Stimulated activated CD4-positive, alpha-beta T cell treated with anti-CD3 and anti-CD28 coated beads, Interleukin-15, amount 100 ng/mL, for 1 hour (primary cell): ENCODE results near the gene CMTR1.

Source experiments
- DNase-seq, 2 donors: peaks; one replicate each; pipeline ENCODE4 v3.0.0-alpha.2; 2020; ENCODE audit warnings: low read depth in 1 of 2, low spot score in 1 of 2

Gene CMTR1

GRCh38 chr6:37511201-37511600 lies 78.2 kb downstream of the CMTR1 start:
- DNase-seq = no peak

- no peak for DNase-seq
Observed at GRCh38 chr6:37511910-37512399, 78.9 kb downstream of the CMTR1 start.

- DNase-seq = no peak
Observed at GRCh38 chr6:37512400-37513011, 79.5 kb downstream of the CMTR1 start.

- no peak for DNase-seq
Observed at GRCh38 chr6:37513155-37513554, 80.1 kb downstream of the CMTR1 start.

GRCh38 chr6:37513576-37513975 lies 80.6 kb downstream of the CMTR1 start:
- DNase-seq = no peak

GRCh38 chr6:37514321-37514771 lies 81.3 kb downstream of the CMTR1 start:
- no peak for DNase-seq

GRCh38 chr6:37514837-37515236 lies 81.8 kb downstream of the CMTR1 start:
- DNase-seq = no peak

- DNase-seq = no peak
Observed at GRCh38 chr6:37515712-37516075, 82.7 kb downstream of the CMTR1 start.

- DNase-seq = peak; percentile 75 to 82
Observed at GRCh38 chr6:37516076-37516919, 83.3 kb downstream of the CMTR1 start.

- no peak for DNase-seq
Observed at GRCh38 chr6:37516920-37517405, 83.9 kb downstream of the CMTR1 start.

- peak in 1 of 2 donors; percentile 41 for DNase-seq
Observed at GRCh38 chr6:37517411-37517812, 84.4 kb downstream of the CMTR1 start.

- no peak for DNase-seq
Observed at GRCh38 chr6:37518116-37518515, 85.1 kb downstream of the CMTR1 start.

- no peak for DNase-seq
Observed at GRCh38 chr6:37519461-37519860, 86.4 kb downstream of the CMTR1 start.

GRCh38 chr6:37520926-37521325 lies 87.9 kb downstream of the CMTR1 start:
- DNase-seq = no peak

- DNase-seq = no peak
Observed at GRCh38 chr6:37521674-37522073, 88.7 kb downstream of the CMTR1 start.

- no peak for DNase-seq
Observed at GRCh38 chr6:37522836-37523235, 89.8 kb downstream of the CMTR1 start.

- DNase-seq = no peak
Observed at GRCh38 chr6:37523412-37523811, 90.4 kb downstream of the CMTR1 start.

GRCh38 chr6:37524025-37524969 lies 91.3 kb downstream of the CMTR1 start:
- no peak for DNase-seq

GRCh38 chr6:37524970-37525318 lies 91.9 kb downstream of the CMTR1 start:
- DNase-seq = no peak

- DNase-seq = no peak
Observed at GRCh38 chr6:37525460-37526357, 92.7 kb downstream of the CMTR1 start.
